ENCODE data around the gene SPA17.

SPA17 gene

DNA sequence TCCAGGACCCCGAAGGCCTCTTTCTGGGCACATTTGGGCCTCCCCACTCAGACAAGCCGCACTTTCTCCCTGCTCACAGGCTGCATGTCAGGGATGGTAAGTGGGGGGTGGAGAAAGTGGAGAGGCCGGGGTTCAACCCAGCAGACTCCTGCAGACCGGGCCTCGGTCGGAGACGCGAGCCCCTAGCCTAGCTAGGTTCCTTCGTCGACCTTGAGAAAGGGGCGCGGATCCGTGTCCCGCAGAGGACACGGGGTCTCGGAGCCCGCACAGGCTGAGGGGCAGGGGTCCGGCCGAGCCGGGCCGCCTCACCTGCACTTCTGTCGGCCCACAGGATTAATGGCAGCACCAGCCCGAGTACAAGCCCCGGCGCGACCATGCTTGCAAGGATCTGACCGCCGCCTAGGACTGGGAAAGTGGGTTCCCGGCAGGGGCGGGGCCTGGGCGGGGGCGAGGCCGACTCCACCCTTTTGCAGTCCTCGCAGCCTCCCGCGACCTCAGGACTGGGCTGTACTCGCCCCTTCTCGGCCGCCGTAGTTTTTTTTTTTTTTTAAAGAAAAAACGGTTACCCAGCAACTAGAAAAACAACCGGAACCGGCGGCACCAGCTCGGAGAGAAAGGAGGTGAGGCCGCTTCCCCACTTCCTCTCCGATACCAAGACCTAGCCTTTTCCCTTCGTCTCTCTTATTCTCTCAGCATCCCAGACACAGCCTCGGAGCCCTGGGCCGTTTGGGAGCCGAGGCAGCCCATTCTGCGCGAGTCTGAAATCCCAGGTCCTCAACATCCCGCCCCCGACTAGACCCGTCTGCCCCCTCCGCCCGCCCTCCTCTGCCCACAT, at the start of gene SPA17, which contains the start of gene SIAE:
Gene SPA17 (plus strand): TSS at position 572 of the 835 bp plus-strand sequence. CDS start 1,361 bp downstream, outside the sequence.
Gene SIAE (minus strand): TSS at position 407 of the 835 bp plus-strand sequence. CDS start 31 bp downstream, at position 376.
- peak; percentile 94 for DNase-seq (ENCODE audit: low spot score)
- H3K4me3 ChIP-seq (ENCODE audit: severe bottlenecking): peak within 1 kb of the TSS; percentile 43
- TF ChIP-seq, protein P1, sequence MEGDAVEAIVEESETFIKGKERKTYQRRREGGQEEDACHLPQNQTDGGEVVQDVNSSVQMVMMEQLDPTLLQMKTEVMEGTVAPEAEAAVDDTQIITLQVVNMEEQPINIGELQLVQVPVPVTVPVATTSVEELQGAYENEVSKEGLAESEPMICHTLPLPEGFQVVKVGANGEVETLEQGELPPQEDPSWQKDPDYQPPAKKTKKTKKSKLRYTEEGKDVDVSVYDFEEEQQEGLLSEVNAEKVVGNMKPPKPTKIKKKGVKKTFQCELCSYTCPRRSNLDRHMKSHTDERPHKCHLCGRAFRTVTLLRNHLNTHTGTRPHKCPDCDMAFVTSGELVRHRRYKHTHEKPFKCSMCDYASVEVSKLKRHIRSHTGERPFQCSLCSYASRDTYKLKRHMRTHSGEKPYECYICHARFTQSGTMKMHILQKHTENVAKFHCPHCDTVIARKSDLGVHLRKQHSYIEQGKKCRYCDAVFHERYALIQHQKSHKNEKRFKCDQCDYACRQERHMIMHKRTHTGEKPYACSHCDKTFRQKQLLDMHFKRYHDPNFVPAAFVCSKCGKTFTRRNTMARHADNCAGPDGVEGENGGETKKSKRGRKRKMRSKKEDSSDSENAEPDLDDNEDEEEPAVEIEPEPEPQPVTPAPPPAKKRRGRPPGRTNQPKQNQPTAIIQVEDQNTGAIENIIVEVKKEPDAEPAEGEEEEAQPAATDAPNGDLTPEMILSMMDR (IDR thresholded peaks at IDR 0.05; ENCODE audit: poor library complexity, severe bottlenecking): no peak
- peak within 1 kb of the TSS; percentile 27 for H3K27ac ChIP-seq (ENCODE audit: poor library complexity, severe bottlenecking)
- peak; percentile 95 for ATAC-seq (ENCODE audit: low read depth)
- H3K36me3 ChIP-seq (ENCODE audit: low read depth): no peaks in the 10 kb centered on the region
- H3K4me1 ChIP-seq (ENCODE audit: insufficient read depth, poor library complexity, severe bottlenecking): peaks cover 12% of the 10 kb centered on the region
- H3K27me3 ChIP-seq (ENCODE audit: insufficient read depth, poor library complexity, severe bottlenecking): no peaks in the 10 kb centered on the region
- no peaks in the 10 kb centered on the region for H3K9me3 ChIP-seq (ENCODE audit: severe bottlenecking)

DNA sequence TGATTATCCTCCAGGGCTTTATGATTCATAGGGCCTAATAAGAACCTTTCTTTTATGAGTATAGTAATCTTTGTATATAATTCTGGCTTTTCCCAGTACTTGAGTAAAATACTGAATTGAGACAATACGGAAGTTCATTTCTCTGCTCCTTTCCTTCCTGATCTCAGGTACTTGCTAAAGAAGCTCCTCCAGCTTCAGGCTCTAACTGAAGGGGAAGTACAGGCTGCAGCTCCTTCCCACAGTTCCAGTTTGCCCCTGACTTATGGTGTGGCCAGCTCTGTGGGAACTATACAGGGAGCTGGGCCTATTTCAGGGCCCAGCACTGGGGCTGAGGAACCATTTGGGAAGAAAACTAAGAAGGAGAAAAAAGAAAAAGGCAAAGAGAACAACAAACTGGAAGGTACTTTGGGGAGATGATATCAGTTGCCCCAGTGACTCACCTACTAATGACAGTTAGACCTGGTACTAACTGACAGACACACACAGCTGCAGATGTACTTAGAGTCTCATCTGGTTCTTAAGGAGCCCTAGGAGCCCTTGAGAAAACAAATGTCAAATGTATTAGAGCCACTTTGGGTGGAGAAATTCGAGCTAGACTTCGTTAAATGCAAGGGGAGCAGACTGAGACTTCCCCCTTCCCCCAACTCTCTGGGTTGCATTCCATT, 48.1 kb upstream of the SPA17 start:
- no peak for ATAC-seq (ENCODE audit: low read depth)
- Histone ChIP-seq H3K9me3 (ENCODE audit: severe bottlenecking) (no peaks in the 10 kb centered on the region), H3K36me3 (ENCODE audit: low read depth) (peaks cover 60% of the 10 kb centered on the region), H3K4me3 (ENCODE audit: severe bottlenecking) (no peak overlapping the region), H3K27me3 (ENCODE audit: insufficient read depth, poor library complexity, severe bottlenecking) (no peaks in the 10 kb centered on the region), H3K4me1 (ENCODE audit: insufficient read depth, poor library complexity, severe bottlenecking) (peaks cover 11% of the 10 kb centered on the region), H3K27ac (ENCODE audit: poor library complexity, severe bottlenecking) (no peak overlapping the region)
- TF ChIP-seq, protein P1 (IDR thresholded peaks at IDR 0.05; ENCODE audit: poor library complexity, severe bottlenecking): no peak
- no peak for DNase-seq (ENCODE audit: low spot score)

DNA sequence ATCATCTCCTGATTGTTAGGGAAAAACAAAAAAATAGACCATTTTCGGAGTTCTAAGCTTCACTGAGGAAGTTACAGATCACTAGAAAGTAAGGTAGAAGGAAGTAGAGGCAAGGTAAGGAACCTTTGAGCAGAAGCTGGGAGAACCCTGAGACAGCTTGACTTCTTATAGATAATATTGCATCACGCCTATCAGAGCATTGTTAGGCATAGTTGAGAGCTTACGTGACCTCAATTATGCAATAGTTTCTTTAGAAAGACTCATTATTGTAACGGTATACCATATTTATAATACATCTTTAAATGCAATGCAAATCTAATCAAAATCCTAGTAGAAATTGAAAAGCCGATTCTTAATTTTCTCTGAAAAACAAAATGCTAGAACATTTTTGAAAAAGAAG, 46.2 kb upstream of the SPA17 start:
- Histone ChIP-seq H3K36me3 (ENCODE audit: low read depth) (peaks cover 79% of the 10 kb centered on the region), H3K4me1 (ENCODE audit: insufficient read depth, poor library complexity, severe bottlenecking) (peaks cover 7% of the 10 kb centered on the region), H3K27ac (ENCODE audit: poor library complexity, severe bottlenecking) (no peak overlapping the region), H3K27me3 (ENCODE audit: insufficient read depth, poor library complexity, severe bottlenecking) (no peaks in the 10 kb centered on the region), H3K4me3 (ENCODE audit: severe bottlenecking) (no peak overlapping the region), H3K9me3 (ENCODE audit: severe bottlenecking) (no peaks in the 10 kb centered on the region)
- no peak for ATAC-seq (ENCODE audit: low read depth)
- TF ChIP-seq, protein P1 (IDR thresholded peaks at IDR 0.05; ENCODE audit: poor library complexity, severe bottlenecking): no peak
- no peak for DNase-seq (ENCODE audit: low spot score)

DNA sequence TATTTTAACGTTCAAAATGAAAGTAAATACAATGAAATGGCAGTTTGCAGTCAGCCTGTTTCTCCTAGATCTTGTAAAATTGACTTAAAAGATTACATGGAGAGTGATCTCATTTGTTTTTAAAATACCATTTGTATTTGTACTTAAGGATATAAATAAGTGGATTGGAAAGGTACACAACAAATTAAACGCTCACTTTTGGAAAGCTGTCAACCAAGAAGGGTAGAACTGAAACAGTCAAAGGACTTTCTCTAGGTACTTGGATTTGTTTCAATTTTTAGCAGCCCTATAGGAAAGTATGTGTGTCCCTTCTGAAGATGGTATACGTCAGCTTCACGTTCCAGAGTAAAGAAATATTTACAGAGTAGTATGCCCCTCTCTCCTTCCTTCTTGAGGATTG, 43.7 kb upstream of the SPA17 start:
- ATAC-seq (ENCODE audit: low read depth): no peak
- Histone ChIP-seq H3K36me3 (ENCODE audit: low read depth) (peaks cover 96% of the 10 kb centered on the region), H3K27me3 (ENCODE audit: insufficient read depth, poor library complexity, severe bottlenecking) (no peaks in the 10 kb centered on the region), H3K4me1 (ENCODE audit: insufficient read depth, poor library complexity, severe bottlenecking) (no peaks in the 10 kb centered on the region), H3K9me3 (ENCODE audit: severe bottlenecking) (no peaks in the 10 kb centered on the region), H3K4me3 (ENCODE audit: severe bottlenecking) (no peak overlapping the region), H3K27ac (ENCODE audit: poor library complexity, severe bottlenecking) (no peak overlapping the region)
- TF ChIP-seq, protein P1 (IDR thresholded peaks at IDR 0.05; ENCODE audit: poor library complexity, severe bottlenecking): no peak
- no peak for DNase-seq (ENCODE audit: low spot score)

Measured in RWPE2 (cell line).